ENCODE measurements around the gene ADAMTSL5. TPM values are rescaled to one million over a fixed set of nuclear protein-coding genes. Genes with fewer than 3 reads are reported as not detected.

ADAMTSL5 gene
- total and polyA plus RNA-seq, 4 donors, result 0.09 to 1.8 (median 1.1) TPM

DNA sequence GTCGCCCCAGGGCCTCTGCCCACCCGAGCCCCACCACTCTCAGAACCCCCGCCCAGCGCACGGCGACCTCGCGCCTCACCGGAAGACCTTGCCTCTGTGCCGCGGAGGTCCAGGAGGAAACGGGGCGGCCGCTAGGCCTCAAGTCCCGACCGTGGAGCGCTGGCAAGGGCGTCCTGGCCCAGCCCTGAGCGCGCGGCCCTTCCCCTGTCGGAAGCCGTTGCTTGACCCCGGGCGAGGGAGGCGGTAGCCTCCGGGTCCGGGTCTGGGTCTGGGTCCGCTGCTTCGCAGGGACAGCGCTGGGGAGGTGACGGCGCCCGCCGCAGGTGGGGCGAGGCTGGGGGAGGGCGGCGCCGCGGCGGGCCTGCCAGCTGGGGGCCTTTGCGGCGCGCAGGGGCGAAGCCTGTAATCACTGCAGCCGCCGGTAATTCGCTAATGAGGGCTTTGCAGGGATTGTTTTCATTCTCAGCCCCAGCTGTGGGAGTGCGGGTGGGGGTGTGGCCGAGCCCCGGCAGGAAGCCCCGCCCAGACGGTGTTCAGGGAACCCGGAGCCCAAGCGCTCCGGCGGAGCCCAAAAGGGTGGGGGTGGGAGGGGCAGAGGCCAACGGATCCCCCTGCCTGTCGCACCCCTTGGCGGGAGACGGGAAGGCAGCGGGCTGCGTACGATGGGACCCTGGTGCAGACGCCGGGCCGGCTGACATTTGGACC is 42.4 kb downstream of the ADAMTSL5 start:
- Histone ChIP-seq H3K27me3 (ENCODE audit: control insufficient read depth in 4 of 4, insufficient read depth in 4 of 4, low read length in 3 of 4) (peaks cover 0 to 11% (median 7%) of the 10 kb centered on the region in 4 donors), H3K36me3 (ENCODE audit: control insufficient read depth in 4 of 4, insufficient read depth in 3 of 4, low read depth in 1 of 4, low read length in 3 of 4) (peaks cover 0 to 4% (median 0%) of the 10 kb centered on the region in 4 donors), H3K27ac (ENCODE audit: low read depth in 1 of 2, low read length in 2 of 2) (no peak overlapping the region), H3K4me1 (ENCODE audit: control insufficient read depth in 4 of 4, insufficient read depth in 4 of 4, low read length in 3 of 4) (peaks cover 30 to 69% (median 44%) of the 10 kb centered on the region in 4 donors), H3K9ac (ENCODE audit: low read depth in 1 of 2, low read length in 2 of 2) (no peak overlapping the region), H3K9me3 (ENCODE audit: control insufficient read depth in 4 of 4, low read length in 3 of 4) (no peaks in the 10 kb centered on the region), H3K4me3 (ENCODE audit: low read depth in 1 of 3, low read length in 3 of 3) (peak overlapping the region in 1 of 3 donors; percentile 50)
- no peak for TF ChIP-seq MAX (IDR thresholded peaks at IDR 0.05)
- TF ChIP-seq YY1 (IDR thresholded peaks at IDR 0.05), result no peak
- TF ChIP-seq, protein P1, sequence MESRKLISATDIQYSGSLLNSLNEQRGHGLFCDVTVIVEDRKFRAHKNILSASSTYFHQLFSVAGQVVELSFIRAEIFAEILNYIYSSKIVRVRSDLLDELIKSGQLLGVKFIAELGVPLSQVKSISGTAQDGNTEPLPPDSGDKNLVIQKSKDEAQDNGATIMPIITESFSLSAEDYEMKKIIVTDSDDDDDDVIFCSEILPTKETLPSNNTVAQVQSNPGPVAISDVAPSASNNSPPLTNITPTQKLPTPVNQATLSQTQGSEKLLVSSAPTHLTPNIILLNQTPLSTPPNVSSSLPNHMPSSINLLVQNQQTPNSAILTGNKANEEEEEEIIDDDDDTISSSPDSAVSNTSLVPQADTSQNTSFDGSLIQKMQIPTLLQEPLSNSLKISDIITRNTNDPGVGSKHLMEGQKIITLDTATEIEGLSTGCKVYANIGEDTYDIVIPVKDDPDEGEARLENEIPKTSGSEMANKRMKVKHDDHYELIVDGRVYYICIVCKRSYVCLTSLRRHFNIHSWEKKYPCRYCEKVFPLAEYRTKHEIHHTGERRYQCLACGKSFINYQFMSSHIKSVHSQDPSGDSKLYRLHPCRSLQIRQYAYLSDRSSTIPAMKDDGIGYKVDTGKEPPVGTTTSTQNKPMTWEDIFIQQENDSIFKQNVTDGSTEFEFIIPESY (IDR thresholded peaks at IDR 0.05), result no peak
- TF ChIP-seq, protein P2, sequence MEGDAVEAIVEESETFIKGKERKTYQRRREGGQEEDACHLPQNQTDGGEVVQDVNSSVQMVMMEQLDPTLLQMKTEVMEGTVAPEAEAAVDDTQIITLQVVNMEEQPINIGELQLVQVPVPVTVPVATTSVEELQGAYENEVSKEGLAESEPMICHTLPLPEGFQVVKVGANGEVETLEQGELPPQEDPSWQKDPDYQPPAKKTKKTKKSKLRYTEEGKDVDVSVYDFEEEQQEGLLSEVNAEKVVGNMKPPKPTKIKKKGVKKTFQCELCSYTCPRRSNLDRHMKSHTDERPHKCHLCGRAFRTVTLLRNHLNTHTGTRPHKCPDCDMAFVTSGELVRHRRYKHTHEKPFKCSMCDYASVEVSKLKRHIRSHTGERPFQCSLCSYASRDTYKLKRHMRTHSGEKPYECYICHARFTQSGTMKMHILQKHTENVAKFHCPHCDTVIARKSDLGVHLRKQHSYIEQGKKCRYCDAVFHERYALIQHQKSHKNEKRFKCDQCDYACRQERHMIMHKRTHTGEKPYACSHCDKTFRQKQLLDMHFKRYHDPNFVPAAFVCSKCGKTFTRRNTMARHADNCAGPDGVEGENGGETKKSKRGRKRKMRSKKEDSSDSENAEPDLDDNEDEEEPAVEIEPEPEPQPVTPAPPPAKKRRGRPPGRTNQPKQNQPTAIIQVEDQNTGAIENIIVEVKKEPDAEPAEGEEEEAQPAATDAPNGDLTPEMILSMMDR (IDR thresholded peaks at IDR 0.05; ENCODE audit: low read depth, low read length, missing input control), result no peak
- TF ChIP-seq JUND (IDR thresholded peaks at IDR 0.05), result no peak
- TF ChIP-seq, protein P3, sequence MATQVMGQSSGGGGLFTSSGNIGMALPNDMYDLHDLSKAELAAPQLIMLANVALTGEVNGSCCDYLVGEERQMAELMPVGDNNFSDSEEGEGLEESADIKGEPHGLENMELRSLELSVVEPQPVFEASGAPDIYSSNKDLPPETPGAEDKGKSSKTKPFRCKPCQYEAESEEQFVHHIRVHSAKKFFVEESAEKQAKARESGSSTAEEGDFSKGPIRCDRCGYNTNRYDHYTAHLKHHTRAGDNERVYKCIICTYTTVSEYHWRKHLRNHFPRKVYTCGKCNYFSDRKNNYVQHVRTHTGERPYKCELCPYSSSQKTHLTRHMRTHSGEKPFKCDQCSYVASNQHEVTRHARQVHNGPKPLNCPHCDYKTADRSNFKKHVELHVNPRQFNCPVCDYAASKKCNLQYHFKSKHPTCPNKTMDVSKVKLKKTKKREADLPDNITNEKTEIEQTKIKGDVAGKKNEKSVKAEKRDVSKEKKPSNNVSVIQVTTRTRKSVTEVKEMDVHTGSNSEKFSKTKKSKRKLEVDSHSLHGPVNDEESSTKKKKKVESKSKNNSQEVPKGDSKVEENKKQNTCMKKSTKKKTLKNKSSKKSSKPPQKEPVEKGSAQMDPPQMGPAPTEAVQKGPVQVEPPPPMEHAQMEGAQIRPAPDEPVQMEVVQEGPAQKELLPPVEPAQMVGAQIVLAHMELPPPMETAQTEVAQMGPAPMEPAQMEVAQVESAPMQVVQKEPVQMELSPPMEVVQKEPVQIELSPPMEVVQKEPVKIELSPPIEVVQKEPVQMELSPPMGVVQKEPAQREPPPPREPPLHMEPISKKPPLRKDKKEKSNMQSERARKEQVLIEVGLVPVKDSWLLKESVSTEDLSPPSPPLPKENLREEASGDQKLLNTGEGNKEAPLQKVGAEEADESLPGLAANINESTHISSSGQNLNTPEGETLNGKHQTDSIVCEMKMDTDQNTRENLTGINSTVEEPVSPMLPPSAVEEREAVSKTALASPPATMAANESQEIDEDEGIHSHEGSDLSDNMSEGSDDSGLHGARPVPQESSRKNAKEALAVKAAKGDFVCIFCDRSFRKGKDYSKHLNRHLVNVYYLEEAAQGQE (IDR thresholded peaks at IDR 0.05), result no peak
- no peak for TF ChIP-seq ATF3 (IDR thresholded peaks at IDR 0.05)
- TF ChIP-seq NR2F2 (IDR thresholded peaks at IDR 0.05), result no peak
- TF ChIP-seq HNF4A (conservative IDR thresholded peaks at IDR 0.05), result no peak
- no peak for TF ChIP-seq RXRA (IDR thresholded peaks at IDR 0.05)
- no peak for TF ChIP-seq RAD21 (IDR thresholded peaks at IDR 0.05)
- no peak for TF ChIP-seq SP1 (IDR thresholded peaks at IDR 0.05)
- no peak for TF ChIP-seq HNF4G (IDR thresholded peaks at IDR 0.05)
- TF ChIP-seq TAF1 (conservative IDR thresholded peaks at IDR 0.05), result no peak
- TF ChIP-seq GABPA (IDR thresholded peaks at IDR 0.05 in 1 of 2, conservative IDR thresholded peaks at IDR 0.05 in 1 of 2), result no peak
- TF ChIP-seq FOXA2 (IDR thresholded peaks at IDR 0.05), result no peak
- TF ChIP-seq EGR1 (IDR thresholded peaks at IDR 0.05; ENCODE audit: low read depth in 2 of 2), result no peak
- TF ChIP-seq FOXA1 (IDR thresholded peaks at IDR 0.05), result no peak
- DNase-seq (ENCODE audit: low spot score), result no peak
- WGBS, result 2% methylated on average over 67 of the region's 67 CpGs

All from liver (tissue), 9 donors.